C1 segment of cervical spinal cord (tissue), 14 donors: Measurements from ENCODE around the gene TMEM89.

ENCODE experiments used
- DNase-seq, 14 donors: peaks; one replicate each; lab custom pipeline; 2025; lab: John Stamatoyannopoulos, UW

Gene TMEM89

DNA sequence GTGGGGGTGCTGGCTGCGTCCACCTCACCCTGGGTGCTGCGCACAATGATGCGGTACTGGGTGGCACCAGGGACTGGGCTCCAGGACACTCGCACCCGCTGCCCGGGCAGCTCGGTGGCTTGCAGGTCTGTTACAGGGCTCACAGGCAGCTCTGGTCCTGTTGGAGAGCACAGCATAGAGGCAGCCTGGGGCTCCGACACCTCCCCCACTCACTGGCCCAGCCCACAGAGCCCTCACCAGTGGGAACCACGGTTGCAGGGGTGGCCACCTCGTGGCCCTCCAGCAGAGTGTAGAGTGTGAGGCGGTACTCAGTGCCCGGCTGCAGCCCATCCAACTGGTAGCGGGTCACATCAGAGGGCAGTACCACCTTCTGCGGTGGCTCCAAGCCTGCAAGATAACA is 30.1 kb downstream of the TMEM89 start:
- no peak for DNase-seq

DNA sequence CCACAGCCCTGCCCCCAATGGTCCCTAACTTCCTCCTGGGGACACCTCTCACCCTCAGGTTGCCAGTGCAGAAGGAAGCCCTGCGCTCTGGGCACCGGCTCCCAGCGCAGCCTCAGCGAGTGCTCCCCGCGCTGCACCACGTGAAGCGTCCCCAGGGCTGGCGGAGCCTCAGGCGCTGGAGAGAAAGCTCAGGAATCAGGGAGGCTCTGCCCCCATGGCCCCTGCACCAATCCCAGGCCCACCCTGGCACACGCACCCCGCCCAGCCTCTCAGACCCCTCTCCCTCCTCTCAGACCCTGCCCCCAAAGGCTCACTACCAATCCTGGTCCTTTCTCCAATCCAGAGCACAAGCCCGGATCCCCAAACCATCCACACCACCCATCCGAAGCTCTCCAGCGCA is 33.3 kb downstream of the TMEM89 start:
- DNase-seq: no peak

DNA sequence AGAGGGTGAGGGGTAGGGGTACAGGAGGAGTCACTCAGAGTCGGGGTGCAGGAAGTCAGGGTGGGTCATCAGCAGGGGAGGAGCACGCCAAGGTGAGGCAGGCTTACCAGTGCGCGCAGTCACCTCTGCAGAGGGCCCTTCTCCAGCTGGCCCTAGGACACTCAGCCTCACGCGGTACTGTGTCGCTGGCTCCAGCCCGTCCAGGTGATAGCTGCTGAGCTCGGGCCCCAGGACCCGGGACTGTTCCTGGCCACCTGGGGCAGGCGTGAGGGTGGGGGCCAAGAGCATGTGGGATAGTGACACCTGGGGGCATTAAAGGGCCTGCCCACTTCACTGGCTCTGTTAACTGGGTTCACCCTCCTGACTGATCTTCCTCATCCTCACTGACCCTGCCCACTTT is 33.9 kb downstream of the TMEM89 start:
- DNase-seq: no peak

DNA sequence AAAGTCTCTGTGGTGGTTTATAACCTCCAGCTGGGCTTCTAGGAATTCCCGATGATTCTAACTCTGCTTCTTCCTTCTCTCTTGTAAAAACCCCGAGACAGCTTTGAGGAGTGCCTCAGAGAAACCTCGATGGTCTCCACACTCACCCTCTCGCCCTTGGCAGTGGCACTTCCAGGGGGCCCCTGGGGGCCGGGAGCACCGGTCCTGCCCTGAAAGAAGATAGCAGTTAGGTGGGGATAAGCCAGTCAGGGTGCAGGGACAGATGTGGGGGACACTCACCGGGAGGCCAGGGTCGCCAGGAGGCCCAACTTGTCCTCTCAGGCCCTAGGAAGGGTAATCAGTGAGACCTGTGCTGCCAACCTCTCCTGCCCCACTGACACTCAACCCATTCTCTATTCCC is 36.2 kb downstream of the TMEM89 start:
- DNase-seq: no peak

DNA sequence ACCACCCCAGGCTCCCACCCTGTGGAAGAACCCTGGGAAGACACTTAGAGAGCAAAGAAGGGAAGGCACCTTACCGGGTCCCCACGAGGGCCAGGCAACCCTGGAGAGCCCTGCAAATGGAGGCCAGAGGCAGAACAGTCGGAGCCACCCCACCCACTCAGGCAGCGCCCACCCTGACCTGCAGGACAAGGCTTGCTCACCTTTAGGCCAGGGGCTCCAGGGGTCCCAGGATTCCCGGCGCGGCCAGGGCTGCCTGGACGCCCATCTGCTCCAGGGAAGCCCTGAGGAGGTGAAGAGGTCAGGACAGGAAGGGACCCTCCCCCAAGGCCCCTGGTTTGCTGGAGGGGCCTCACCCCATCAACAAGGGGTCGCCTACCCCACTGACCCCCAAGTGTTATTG is 36.7 kb downstream of the TMEM89 start:
- no peak for DNase-seq

DNA sequence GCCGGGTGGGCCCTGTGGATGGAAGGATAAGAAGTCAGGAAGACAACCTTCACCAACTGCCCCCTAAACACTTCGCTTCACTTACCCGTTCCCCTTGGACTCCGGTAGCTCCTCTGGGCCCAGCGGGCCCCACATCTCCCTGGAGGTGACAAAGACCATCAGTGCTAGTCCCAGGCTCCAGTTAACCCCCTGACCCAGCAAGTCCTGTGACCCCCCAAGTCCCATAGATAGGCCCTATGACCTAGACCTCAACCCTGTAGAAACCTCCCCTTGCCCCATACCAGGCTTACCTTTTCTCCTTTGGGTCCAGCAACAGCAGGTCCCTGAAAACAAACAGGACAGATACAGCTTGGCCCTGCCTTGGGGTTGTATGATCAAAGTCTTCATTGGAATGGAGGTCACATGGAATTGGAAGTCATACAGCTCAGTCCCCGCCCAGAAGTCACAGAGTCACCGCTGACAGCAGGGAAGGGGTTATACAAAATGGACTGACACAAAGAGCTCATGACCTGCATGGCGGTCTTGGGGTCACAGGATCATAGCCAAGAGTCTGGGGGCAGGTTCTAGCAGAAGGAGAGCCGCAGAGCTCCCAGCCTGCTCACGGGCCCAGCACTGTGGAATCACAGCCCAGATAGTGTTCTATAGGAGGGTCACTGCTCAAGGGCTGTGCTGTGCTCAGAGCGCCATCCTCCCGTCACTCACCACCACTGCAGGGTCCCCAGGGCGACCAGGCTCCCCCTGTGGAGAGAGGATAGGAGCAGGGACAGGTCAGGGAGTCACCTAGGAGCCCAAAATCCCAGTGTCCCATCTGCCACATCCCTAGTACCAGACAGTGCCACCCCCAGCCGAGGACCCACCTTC is 39.7 kb downstream of the TMEM89 start:
- no peak for DNase-seq

DNA sequence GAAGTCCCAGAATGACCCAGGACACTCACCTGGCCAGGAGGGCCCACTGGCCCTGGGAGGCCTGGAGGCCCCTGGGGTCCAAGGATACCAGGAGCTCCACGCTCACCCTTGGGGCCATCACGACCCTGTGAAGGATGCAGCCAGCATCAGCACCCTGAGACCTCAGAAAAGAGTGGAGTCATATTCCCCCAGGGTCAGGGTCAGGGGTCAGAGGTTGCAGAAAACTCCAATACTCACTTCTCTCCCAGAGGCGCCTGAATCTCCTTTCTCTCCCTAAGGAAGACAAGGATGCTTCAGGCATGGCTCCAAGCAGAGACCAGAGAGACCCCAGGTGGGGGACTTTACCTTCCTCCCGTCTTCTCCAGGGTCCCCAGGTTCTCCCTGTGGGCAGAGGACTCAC is 44.9 kb downstream of the TMEM89 start:
- no peak for DNase-seq

DNA sequence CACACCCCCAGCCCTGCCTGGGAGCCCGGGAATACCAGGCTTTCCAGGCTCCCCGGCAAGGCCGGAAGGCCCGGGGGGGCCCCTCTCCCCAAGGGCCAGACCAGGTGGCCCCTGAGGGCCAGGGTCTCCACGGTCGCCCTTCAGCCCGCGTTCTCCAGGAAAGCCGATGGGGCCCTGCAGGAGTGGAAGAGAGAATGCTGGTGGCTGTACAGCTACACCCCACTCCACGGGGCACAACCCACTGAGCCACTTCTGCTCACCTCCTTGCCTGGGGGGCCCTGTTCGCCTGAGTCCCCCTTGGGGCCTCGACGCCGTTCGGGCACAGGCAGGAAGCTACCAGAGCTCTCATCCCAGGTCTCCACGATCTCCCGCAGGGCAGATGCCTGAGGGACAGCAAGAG is 46.2 kb downstream of the TMEM89 start:
- DNase-seq: no peak

DNA sequence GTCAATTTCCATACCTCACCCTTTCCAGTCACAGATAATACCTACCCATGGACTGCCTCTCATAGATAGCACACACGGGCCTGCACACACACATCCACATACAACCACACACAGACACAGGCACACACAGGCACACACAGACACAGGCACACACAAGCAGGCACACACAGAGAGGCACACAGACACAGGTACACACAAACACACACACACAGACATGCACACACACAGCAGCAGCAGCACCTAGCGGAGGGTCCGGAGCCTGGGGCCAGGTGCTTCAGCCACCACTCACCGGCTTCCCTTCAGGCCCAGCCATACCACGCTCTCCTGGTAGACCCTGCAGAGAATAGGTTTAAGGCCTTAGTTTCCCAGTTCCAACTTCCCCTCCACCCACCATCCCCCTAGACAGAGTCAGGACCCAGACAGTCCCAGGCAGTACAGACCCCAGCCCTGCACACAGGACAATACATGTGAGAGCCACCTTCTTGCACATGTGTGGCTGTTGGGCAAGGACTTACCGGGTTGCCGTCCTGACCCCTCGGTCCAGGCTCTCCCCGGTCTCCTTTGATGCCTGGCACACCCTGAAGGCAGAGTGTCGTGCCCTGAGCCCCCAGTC is 47.5 kb downstream of the TMEM89 start:
- DNase-seq: no peak

DNA sequence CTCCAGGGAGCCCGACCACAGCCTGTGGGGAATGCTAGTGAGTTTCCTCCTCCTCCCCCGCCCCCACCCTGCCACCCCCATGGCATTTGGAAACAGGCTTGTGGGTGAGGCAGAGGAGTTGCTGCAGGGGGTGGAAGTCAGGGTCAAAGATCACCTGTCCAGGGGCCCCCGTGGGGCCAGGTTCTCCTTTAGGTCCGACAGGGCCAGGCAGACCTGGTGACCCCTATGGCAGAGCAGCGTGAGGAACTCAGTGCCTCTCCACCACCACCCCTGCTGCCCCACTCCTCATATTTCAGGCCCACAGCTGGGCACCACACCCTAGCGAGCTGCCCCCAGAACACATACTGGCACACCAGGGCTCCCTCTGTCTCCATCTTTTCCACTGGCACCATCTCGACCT is 49.1 kb downstream of the TMEM89 start:
- no peak for DNase-seq

DNA sequence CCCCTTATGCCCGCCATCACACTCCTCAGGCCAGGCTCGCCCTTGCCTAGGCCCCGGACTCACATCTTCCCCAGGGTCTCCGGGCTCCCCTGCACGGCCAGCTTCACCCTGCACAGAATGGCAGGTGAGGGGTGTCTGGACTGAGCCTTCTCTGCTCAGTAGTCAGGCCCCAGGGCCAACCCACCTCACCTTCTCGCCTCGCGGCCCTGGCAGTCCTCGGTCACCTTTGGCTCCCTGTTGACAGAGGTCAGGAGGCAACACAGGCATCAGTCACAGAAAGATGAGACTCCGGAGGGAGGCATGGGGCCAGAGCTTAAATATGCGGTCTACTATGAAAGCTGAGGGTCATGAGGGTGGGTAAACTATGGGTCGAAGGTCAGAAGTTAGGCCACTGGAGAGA is 49.6 kb downstream of the TMEM89 start:
- DNase-seq: no peak
